ENCODE data around the gene SLC6A17.

DNA sequence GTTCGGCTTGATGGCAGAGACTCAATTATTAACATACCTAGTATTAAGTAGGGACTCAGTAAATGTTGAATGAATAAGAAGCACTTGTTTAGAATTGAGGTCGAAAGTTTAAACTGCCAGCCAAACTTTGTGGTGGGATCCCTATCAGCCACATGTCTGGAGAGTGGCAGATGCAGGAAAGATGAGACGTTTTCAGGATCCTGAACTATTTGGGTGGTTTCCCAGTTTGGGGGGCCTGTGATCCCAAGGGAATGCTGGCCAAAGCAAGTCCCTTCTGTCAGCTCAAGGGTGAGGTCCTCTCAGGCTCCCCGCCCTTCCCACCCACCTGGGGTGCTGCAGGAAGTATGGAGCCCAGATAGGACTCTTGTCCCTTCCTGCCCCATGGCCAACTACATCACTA, 98.5 kb downstream of the SLC6A17 start:
- TF ChIP-seq, protein P1, sequence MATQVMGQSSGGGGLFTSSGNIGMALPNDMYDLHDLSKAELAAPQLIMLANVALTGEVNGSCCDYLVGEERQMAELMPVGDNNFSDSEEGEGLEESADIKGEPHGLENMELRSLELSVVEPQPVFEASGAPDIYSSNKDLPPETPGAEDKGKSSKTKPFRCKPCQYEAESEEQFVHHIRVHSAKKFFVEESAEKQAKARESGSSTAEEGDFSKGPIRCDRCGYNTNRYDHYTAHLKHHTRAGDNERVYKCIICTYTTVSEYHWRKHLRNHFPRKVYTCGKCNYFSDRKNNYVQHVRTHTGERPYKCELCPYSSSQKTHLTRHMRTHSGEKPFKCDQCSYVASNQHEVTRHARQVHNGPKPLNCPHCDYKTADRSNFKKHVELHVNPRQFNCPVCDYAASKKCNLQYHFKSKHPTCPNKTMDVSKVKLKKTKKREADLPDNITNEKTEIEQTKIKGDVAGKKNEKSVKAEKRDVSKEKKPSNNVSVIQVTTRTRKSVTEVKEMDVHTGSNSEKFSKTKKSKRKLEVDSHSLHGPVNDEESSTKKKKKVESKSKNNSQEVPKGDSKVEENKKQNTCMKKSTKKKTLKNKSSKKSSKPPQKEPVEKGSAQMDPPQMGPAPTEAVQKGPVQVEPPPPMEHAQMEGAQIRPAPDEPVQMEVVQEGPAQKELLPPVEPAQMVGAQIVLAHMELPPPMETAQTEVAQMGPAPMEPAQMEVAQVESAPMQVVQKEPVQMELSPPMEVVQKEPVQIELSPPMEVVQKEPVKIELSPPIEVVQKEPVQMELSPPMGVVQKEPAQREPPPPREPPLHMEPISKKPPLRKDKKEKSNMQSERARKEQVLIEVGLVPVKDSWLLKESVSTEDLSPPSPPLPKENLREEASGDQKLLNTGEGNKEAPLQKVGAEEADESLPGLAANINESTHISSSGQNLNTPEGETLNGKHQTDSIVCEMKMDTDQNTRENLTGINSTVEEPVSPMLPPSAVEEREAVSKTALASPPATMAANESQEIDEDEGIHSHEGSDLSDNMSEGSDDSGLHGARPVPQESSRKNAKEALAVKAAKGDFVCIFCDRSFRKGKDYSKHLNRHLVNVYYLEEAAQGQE (IDR thresholded peaks at IDR 0.05; ENCODE audit: unreplicated experiment): no peak
- TF ChIP-seq, protein P2, sequence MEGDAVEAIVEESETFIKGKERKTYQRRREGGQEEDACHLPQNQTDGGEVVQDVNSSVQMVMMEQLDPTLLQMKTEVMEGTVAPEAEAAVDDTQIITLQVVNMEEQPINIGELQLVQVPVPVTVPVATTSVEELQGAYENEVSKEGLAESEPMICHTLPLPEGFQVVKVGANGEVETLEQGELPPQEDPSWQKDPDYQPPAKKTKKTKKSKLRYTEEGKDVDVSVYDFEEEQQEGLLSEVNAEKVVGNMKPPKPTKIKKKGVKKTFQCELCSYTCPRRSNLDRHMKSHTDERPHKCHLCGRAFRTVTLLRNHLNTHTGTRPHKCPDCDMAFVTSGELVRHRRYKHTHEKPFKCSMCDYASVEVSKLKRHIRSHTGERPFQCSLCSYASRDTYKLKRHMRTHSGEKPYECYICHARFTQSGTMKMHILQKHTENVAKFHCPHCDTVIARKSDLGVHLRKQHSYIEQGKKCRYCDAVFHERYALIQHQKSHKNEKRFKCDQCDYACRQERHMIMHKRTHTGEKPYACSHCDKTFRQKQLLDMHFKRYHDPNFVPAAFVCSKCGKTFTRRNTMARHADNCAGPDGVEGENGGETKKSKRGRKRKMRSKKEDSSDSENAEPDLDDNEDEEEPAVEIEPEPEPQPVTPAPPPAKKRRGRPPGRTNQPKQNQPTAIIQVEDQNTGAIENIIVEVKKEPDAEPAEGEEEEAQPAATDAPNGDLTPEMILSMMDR (conservative IDR thresholded peaks at IDR 0.05; ENCODE audit: low read depth in 2 of 2): no peak
- TF ChIP-seq JUNB (IDR thresholded peaks at IDR 0.05; ENCODE audit: unreplicated experiment) (no peak), EZH2 (IDR thresholded peaks at IDR 0.05; ENCODE audit: low read depth, unreplicated experiment) (no peak), POLR2AphosphoS5 (IDR thresholded peaks at IDR 0.05; ENCODE audit: low read depth) (no peak), EZH2phosphoT487 (IDR thresholded peaks at IDR 0.05; ENCODE audit: unreplicated experiment) (no peak), STAT1 (IDR thresholded peaks at IDR 0.05; ENCODE audit: unreplicated experiment) (no peak), CREB1 (CRISPR knock-in tag; IDR thresholded peaks at IDR 0.05; ENCODE audit: low read depth) (no peak)
- TF ChIP-seq, protein P3, sequence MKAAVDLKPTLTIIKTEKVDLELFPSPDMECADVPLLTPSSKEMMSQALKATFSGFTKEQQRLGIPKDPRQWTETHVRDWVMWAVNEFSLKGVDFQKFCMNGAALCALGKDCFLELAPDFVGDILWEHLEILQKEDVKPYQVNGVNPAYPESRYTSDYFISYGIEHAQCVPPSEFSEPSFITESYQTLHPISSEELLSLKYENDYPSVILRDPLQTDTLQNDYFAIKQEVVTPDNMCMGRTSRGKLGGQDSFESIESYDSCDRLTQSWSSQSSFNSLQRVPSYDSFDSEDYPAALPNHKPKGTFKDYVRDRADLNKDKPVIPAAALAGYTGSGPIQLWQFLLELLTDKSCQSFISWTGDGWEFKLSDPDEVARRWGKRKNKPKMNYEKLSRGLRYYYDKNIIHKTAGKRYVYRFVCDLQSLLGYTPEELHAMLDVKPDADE (IDR thresholded peaks at IDR 0.05): no peak

Measured in GM23338 (cell line).